HepG2 (cell line): ENCODE data around the gene KRTAP5-2. TPM values are rescaled to one million over a fixed set of nuclear protein-coding genes. Genes with fewer than 3 reads are reported as not detected.
"Not testable (repeated sequence)": the region's sequence is repeated elsewhere in the genome, so short reads cannot be mapped to it uniquely, and the experiment has no call there.

Experiments
- ATAC-seq: fragments of 200-7000 bp; cut with Tn5 transposase; 3 replicates; pipeline ENCODE4 v1.9.1; 2020; ENCODE audit warnings: mild to moderate bottlenecking, moderate library complexity
- BruUV-seq: library from RNA; stranded (reverse); fragments of 400-500 nt; replicated peaks from 2 replicates; lab custom pipeline; 2021; lab: Mats Ljungman, UMichigan
- CTCF ChIA-PET: fragments of 300-600 bp; formaldehyde crosslinking; extraction: SDS; loops from one replicate; lab custom pipeline; 2021; ENCODE audit warnings: low total read pairs, inconsistent platforms, low intra/inter-chr PET ratio; lab: Yijun Ruan, JAX
- POLR2A ChIA-PET: fragments of 350-600 bp; sonication (Branson Sonifier 250); formaldehyde crosslinking; loops from one replicate; lab custom pipeline; 2020; ENCODE audit warnings: antibody characterized with exemption, inconsistent platforms; lab: Yijun Ruan, JAX
- DNase-seq: peaks from one replicate; pipeline ENCODE4 v3.0.0-alpha.2; 2015; ENCODE audit warnings: low spot score
- FAIRE-seq: peaks from 3 replicates; lab custom pipeline; 2011; peaks lifted over from hg19 to GRCh38; lab: Jason Lieb, UNC
- H2AFZ ChIP-seq: one replicate; pipeline ENCODE4 v1.6.1; 2011; ENCODE audit warnings: low read length, inconsistent platforms
- H3K27ac ChIP-seq: fragments of 300-600 bp; 3 replicates; pipeline ENCODE4 v1.8.0; 2011; ENCODE audit warnings: mixed run types, mild to moderate bottlenecking, mixed read lengths, low read length, inconsistent platforms; ENCODE audit not compliant: insufficient read depth; ENCODE audit errors: extremely low read length
- H3K27me3 ChIP-seq, 2 experiments: fragments of 200-600 bp in 1 of 2; 2 replicates in 1 of 2; 3 replicates in 1 of 2; pipeline versions ENCODE4 v1.6.0 to v1.8.0; 2011; ENCODE audit warnings: low read length in 2 of 2, mild to moderate bottlenecking in 2 of 2, moderate library complexity in 2 of 2, inconsistent platforms in 1 of 2; ENCODE audit not compliant: insufficient read depth in 2 of 2, control insufficient read depth in 1 of 2
- H3K36me3 ChIP-seq, 2 experiments: fragments of 200-600 bp in 1 of 2; replicated peaks in 1 of 2; 2 replicates in 1 of 2; 3 replicates in 1 of 2; pipeline versions ENCODE4 v1.5.1 to v1.8.0; 2011; ENCODE audit warnings: low read length in 2 of 2, inconsistent platforms in 1 of 2; ENCODE audit not compliant: insufficient read depth in 2 of 2, control insufficient read depth in 1 of 2
- H3K4me1 ChIP-seq: 2 replicates; pipeline ENCODE4 v1.5.1; 2012; ENCODE audit warnings: low read length, inconsistent platforms; ENCODE audit not compliant: insufficient read depth
- H3K4me2 ChIP-seq: 2 replicates; pipeline ENCODE4 v1.6.0; 2011; ENCODE audit warnings: low read depth, low read length, inconsistent platforms
- H3K4me3 ChIP-seq, 3 experiments: fragments of 200-600 bp in 1 of 3; sonication (generic), shearing (Covaris generic) in 1 of 3; replicated peaks in 1 of 3; 2 replicates each; pipeline ENCODE4 v1.5.1; 2011 to 2016; ENCODE audit warnings: low read length in 3 of 3, inconsistent platforms in 2 of 3, low read depth in 2 of 3, mild to moderate bottlenecking in 2 of 3, control low read depth in 1 of 3, mixed read lengths in 1 of 3; ENCODE audit not compliant: insufficient read depth in 1 of 3
- H3K79me2 ChIP-seq: one replicate; pipeline ENCODE4 v1.6.1; 2011; ENCODE audit warnings: low read length, inconsistent platforms; ENCODE audit not compliant: insufficient read depth
- H3K9ac ChIP-seq: 2 replicates; pipeline ENCODE4 v1.6.0; 2011; ENCODE audit warnings: mild to moderate bottlenecking, low read depth, low read length, inconsistent platforms; ENCODE audit not compliant: insufficient read depth
- H3K9me3 ChIP-seq: 2 replicates; pipeline ENCODE4 v1.5.1; 2012; ENCODE audit warnings: mild to moderate bottlenecking, low read length
- H4K20me1 ChIP-seq: 2 replicates; pipeline ENCODE4 v1.6.0; 2011; ENCODE audit warnings: inconsistent platforms, mild to moderate bottlenecking, low read length, moderate library complexity; ENCODE audit not compliant: insufficient read depth
- ATAD3A ChIP-seq: sonication (generic); formaldehyde crosslinking; IDR thresholded peaks from 2 replicates; pipeline ENCODE4 v1.4.0; 2020; ENCODE audit warnings: missing genetic modification reagents
- ATM ChIP-seq: fragments of 450-650 bp; IDR thresholded peaks from 2 replicates; pipeline ENCODE4 v1.7.1; 2017; ENCODE audit warnings: mild to moderate bottlenecking, borderline replicate concordance
- KLF11 ChIP-seq: IDR thresholded peaks from 2 replicates; pipeline ENCODE4 v1.6.1; 2016; ENCODE audit warnings: missing compliant biosample characterization
- MBNL3 ChIP-seq: fragments of 250-450 bp; sonication (Bioruptor Pico); conservative IDR thresholded peaks from 2 replicates; pipeline ENCODE4 v1.8.0; 2022; ENCODE audit warnings: mild to moderate bottlenecking, inconsistent platforms
- MXI1 ChIP-seq: IDR thresholded peaks from 3 replicates; pipeline ENCODE4 v1.6.1; 2012; ENCODE audit warnings: low read depth, low read length, inconsistent platforms, borderline replicate concordance
- RFXANK ChIP-seq: IDR thresholded peaks from 2 replicates; pipeline ENCODE4 v1.6.1; 2016
- SNRNP70 ChIP-seq: fragments of 200-400 bp; formaldehyde crosslinking; IDR thresholded peaks from 2 replicates; pipeline ENCODE4 v1.6.1; 2017; ENCODE audit warnings: mild to moderate bottlenecking, low read depth, low read length, moderate library complexity
- SRSF1 ChIP-seq: fragments of 200-400 bp; formaldehyde crosslinking; optimal IDR thresholded peaks from 2 replicates; pipeline ENCODE3; 2017; ENCODE audit warnings: mild to moderate bottlenecking, low read depth, low read length, moderate library complexity
- ZBTB21 ChIP-seq: sonication (generic); formaldehyde crosslinking; IDR thresholded peaks from 2 replicates; pipeline ENCODE4 v1.4.0; 2020; ENCODE audit warnings: missing genetic modification reagents
- ZKSCAN8 ChIP-seq: IDR thresholded peaks from 2 replicates; pipeline ENCODE4 v1.6.1; 2016; ENCODE audit warnings: borderline replicate concordance, missing genetic modification reagents, missing compliant biosample characterization
- ZNF260 ChIP-seq: sonication (generic); formaldehyde crosslinking; IDR thresholded peaks from 2 replicates; pipeline ENCODE4 v1.4.0; 2020; ENCODE audit warnings: missing genetic modification reagents, low read depth, mild to moderate bottlenecking, borderline replicate concordance
- ZNF451 ChIP-seq: sonication (generic); formaldehyde crosslinking; IDR thresholded peaks from 2 replicates; pipeline ENCODE4 v1.5.0; 2020; ENCODE audit warnings: mild to moderate bottlenecking, missing genetic modification reagents
- ZNF607 ChIP-seq: sonication (generic); formaldehyde crosslinking; IDR thresholded peaks from 2 replicates; pipeline ENCODE4 v1.5.1; 2020; ENCODE audit warnings: missing genetic modification reagents, mild to moderate bottlenecking, borderline replicate concordance
- ZNF775 ChIP-seq: sonication (generic); formaldehyde crosslinking; IDR thresholded peaks from 2 replicates; pipeline ENCODE4 v1.4.0; 2020; ENCODE audit warnings: missing genetic modification reagents, mild to moderate bottlenecking, moderate library complexity, borderline replicate concordance
- WGBS: methylation state at CpG from one replicate; pipeline ENCODE4 v1.1.6; 2017; ENCODE audit warnings: low lambda C conversion rate; 5-methylcytosine and 5-hydroxymethylcytosine counted together
- in situ Hi-C: cut with HindIII; loops from 2 replicates; pipeline ENCODE4 v1.10.0; 2017; ENCODE audit warnings: low pct_unique_long_range_greater_than_20kb; ENCODE audit not compliant: extremely low pct_ligation_motif_present
- intact Hi-C: fragments of 100-400 bp; cut with micrococcal nuclease; formaldehyde crosslinking; loops from one replicate; pipeline ENCODE4 v1.10.0; 2022; ENCODE audit not compliant: unreplicated experiment
- polyA plus RNA-seq, 8 experiments: library from polyadenylated mRNA; depleted of rRNA in 3 of 8; stranded (reverse) in 7 of 8; unstranded in 1 of 8; fragments of >200 nt; fragmentation: Illumina TruSeq in 4 of 8; extraction: Trizol in 4 of 8; gene quantifications; 2 replicates each; pipeline versions ENCODE4 v1.2.1 to v1.2.3, GENCODE V29; 2011 to 2016; ENCODE audit warnings: low read depth in 4 of 8, missing spikeins in 1 of 8, mixed read lengths in 1 of 8; ENCODE audit not compliant: insufficient read depth in 1 of 8
- total RNA-seq, 5 experiments: library from RNA; depleted of rRNA; stranded (reverse); fragments of >200 nt; fragmentation: Illumina TruSeq; extraction: Trizol; gene quantifications; 2 replicates each; pipeline ENCODE4 v1.2.3, GENCODE V29; 2016; ENCODE audit warnings: low read depth in 1 of 5
- TF ChIP-seq, protein P1 (sequence below): sonication (generic); formaldehyde crosslinking; IDR thresholded peaks from 2 replicates; pipeline ENCODE4 v1.4.0; 2020; ENCODE audit warnings: missing genetic modification reagents

Gene KRTAP5-2
- total and polyA plus RNA-seq, 2 of the 13 experiments (the other 11 are each of a cell fraction or from before 2014, with no cell fraction given) = not detected

DNA sequence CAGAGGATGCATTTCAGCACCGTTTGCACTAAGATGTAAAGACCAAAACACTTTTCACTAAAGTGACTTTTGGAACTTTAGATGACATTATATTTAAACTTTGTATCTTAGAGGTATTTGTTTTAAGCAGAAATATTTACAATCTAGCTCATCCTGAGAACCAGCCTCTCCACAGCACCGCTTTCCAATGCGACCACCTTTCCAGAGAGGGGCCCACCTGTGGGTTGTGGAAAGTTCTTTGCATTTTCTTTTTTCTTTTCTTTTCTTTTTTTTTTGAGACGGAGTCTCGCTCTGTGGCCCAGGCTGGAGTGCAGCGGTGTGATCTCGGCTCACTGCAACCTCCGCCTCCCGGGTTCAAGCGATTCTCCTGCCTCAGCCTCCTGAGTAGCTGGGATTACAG is 48.4 kb upstream of the KRTAP5-2 start:
- H3K4me1 ChIP-seq = peaks cover 27% of the 10 kb centered on the region
- H3K27ac ChIP-seq, H3K4me3 ChIP-seq, POLR2A ChIA-PET, FAIRE-seq, BruUV-seq, H3K36me3 ChIP-seq, CTCF ChIA-PET, H4K20me1 ChIP-seq, in situ Hi-C loops, H3K9ac ChIP-seq, H3K79me2 ChIP-seq, intact Hi-C loops, ATAC-seq, H2AFZ ChIP-seq, DNase-seq, H3K4me2 ChIP-seq, H3K9me3 ChIP-seq: not testable (repeated sequence)
- 49% methylated on average over 10 of the region's 10 CpGs for WGBS
- peaks cover 5 to 42% of the 10 kb centered on the region in 2 experiments for H3K27me3 ChIP-seq

DNA sequence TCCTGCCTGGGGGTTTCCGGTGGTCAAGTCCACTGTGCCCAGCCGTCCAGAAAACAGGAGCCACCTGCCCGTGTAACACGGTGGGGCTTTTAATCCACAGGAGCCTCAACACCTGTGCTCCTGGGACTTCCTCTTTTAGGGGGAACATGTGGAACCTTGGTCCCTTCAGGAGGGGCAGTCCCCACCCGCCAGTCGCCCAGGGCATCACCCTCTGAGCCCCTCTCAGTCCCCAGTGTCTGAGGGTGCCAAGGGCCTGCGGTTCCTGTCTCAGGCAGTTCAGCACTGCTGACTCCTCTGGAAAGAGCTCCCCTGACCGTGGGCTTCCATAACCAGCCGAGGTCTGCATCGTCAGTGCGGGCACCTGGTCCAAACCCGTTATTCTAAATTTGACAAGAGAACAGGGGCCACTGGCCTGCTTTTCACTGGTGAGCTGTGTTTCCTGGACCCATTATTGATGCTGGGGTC is 47.3 kb upstream of the KRTAP5-2 start:
- Histone ChIP-seq H3K9me3 (no peaks in the 10 kb centered on the region), H3K27me3 (peaks cover 8 to 54% of the 10 kb centered on the region in 2 experiments), H4K20me1 (no peaks in the 10 kb centered on the region), H3K4me2 (no peak overlapping the region), H3K4me1 (peaks cover 15% of the 10 kb centered on the region), H3K27ac (no peak overlapping the region), H3K9ac (no peak overlapping the region), H2AFZ (no peak overlapping the region), H3K4me3 (no peak overlapping the region), H3K79me2 (no peaks in the 10 kb centered on the region), H3K36me3 (no peaks in the 10 kb centered on the region)
- DNase-seq (no peak), FAIRE-seq (no peak), ATAC-seq (no peak)
- WGBS = 73% methylated on average over 5 of the region's 12 CpGs
- CTCF ChIA-PET = no interaction called here
- TF ChIP-seq ATM (no peak), SRSF1 (no peak), ATAD3A (CRISPR knock-in tag) (no peak), ZNF775 (CRISPR knock-in tag) (no peak), ZKSCAN8 (CRISPR knock-in tag) (no peak), ZBTB21 (CRISPR knock-in tag) (no peak), SNRNP70 (no peak), MBNL3 (CRISPR knock-in tag) (no peak), RFXANK (CRISPR knock-in tag) (no peak), ZNF260 (no peak), ZNF451 (CRISPR knock-in tag) (no peak), ZNF607 (CRISPR knock-in tag) (no peak), KLF11 (CRISPR knock-in tag) (no peak), MXI1 (no peak)
- TF ChIP-seq, protein P1, sequence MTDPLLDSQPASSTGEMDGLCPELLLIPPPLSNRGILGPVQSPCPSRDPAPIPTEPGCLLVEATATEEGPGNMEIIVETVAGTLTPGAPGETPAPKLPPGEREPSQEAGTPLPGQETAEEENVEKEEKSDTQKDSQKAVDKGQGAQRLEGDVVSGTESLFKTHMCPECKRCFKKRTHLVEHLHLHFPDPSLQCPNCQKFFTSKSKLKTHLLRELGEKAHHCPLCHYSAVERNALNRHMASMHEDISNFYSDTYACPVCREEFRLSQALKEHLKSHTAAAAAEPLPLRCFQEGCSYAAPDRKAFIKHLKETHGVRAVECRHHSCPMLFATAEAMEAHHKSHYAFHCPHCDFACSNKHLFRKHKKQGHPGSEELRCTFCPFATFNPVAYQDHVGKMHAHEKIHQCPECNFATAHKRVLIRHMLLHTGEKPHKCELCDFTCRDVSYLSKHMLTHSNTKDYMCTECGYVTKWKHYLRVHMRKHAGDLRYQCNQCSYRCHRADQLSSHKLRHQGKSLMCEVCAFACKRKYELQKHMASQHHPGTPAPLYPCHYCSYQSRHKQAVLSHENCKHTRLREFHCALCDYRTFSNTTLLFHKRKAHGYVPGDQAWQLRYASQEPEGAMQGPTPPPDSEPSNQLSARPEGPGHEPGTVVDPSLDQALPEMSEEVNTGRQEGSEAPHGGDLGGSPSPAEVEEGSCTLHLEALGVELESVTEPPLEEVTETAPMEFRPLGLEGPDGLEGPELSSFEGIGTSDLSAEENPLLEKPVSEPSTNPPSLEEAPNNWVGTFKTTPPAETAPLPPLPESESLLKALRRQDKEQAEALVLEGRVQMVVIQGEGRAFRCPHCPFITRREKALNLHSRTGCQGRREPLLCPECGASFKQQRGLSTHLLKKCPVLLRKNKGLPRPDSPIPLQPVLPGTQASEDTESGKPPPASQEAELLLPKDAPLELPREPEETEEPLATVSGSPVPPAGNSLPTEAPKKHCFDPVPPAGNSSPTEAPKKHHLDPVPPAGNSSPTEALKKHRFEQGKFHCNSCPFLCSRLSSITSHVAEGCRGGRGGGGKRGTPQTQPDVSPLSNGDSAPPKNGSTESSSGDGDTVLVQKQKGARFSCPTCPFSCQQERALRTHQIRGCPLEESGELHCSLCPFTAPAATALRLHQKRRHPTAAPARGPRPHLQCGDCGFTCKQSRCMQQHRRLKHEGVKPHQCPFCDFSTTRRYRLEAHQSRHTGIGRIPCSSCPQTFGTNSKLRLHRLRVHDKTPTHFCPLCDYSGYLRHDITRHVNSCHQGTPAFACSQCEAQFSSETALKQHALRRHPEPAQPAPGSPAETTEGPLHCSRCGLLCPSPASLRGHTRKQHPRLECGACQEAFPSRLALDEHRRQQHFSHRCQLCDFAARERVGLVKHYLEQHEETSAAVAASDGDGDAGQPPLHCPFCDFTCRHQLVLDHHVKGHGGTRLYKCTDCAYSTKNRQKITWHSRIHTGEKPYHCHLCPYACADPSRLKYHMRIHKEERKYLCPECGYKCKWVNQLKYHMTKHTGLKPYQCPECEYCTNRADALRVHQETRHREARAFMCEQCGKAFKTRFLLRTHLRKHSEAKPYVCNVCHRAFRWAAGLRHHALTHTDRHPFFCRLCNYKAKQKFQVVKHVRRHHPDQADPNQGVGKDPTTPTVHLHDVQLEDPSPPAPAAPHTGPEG (CRISPR knock-in tag) = no peak
- POLR2A ChIA-PET = interaction anchor here (0.7 kb wide), 1 partner anchor 46 kb away, joined by 3 read pairs; no protein-coding TSS in a partner anchor
- in situ Hi-C loops = no loop called here
- intact Hi-C loops = no loop called here
- no TSS peak for BruUV-seq
